DMS153 (cell line): ENCODE results near the gene NEK6.

Source experiments
- DNase-seq: peaks from one replicate; lab custom pipeline; 2025; lab: John Stamatoyannopoulos, UW

The NEK6 gene

DNA sequence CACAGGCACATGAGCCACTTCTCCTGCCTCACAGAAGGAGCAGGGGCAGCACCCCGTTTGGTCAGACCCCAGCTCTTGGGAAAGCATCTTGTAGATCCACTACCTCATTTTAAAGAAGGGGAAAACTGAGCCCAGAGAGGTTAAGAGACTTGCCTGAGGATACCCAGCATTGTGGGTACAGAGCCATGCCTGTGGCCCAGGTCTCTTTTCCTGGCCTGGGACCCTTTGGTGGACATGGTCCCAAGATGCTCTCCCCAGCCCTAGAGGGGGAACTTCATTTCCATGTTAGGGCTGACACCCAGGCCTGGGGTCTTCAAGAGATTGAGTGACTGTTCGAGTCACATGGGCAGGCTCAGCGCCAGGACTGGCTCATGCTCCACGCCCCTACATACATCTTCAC is 64.2 kb downstream of the NEK6 start:
- DNase-seq, result no peak

DNA sequence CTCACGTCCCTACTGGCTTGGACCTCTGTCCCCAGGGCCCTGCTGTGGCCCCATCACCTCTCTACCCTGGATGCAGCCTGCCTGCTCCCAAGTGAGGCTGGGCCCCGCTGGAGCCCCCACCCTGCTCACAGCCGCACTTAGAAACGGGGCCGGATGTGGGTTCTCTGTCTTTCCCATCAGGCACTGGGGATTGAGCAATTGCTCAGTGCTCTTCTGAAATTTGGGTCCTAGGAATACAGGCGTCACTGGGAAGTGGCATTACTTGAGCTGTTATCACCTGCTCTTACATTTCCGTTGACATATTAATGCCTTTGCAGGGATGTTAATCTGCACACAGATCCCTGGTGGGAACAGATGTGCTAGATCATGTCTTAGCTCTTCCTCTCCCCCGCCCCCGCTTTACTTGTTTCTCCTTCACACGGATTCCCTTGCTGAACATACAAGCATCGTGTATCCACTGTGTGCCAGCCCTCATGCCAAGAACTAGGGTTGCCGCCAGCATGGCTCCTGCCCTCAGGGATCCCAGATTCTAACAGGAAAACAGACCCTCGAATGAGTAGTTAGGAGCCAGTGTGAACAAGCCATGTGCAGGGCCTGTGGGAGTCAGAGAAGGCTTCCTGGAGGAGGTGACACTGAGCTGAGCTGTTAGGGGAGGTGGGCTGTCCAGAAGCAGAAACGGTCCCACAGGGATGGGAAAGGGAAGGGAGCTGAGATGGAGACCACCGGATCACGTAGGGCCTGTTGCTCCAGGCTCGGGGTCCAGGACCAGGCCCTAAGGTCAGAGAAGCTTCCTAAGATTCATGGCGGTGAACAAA is 65.1 kb downstream of the NEK6 start:
- no peak for DNase-seq

DNA sequence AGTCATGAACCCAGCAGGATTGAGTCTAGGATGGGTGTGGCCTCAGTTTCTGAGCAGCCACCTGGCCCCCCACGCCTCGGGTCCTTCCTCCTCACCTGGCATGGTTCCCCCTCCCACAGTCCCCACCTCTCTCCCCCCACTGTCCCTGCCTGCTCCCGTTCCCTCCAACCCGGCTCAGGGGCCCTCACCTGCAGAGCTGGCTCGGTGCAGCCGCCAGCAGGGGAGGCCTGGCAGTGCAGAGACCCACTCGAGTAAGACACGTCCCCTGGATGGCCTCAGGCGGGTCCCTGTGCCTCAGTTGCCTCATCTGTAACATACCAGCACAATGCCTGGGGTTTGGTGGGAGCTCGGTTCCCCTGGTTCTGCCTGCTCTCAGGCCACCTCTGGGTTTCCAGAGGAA is 66.2 kb downstream of the NEK6 start:
- no peak for DNase-seq

DNA sequence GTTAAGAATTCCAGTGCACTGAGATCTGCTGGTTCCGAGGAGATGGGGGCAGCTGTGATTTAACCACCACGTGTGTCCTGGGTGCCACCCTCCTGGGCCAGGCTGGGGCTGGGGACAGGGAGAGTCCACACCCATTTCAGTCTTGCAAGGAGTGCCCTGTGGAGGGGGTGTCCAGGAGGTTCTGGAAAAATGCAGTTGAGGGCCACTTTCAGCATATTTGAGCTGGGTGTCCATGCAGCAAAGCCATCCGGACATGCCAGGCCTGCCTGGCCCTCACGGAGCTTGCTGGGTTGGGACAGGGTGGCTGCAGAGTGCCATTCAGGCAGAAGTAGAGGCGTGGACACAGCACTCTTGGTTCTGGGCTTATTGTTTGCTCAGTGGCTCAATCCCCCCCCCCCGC is 68.1 kb downstream of the NEK6 start:
- no peak for DNase-seq

DNA sequence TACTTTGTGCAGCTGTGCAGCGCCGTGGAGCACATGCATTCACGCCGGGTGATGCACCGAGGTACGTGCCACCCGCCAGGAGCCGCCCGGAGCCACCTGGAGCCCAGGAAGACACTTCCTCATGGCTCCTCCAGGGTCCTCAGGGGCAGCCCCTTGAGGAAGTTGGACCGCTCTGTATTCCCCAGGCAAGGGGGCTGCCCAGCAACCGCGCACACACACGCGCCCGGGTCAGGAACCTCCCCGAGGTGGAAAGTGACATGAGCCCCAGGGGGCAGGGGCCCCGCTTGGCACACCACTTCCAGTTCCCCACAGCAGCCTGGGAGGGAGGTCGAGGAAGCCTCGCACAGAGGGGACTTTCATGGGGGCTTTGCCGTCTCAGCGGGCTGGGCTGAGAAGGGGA is 68.6 kb downstream of the NEK6 start:
- no peak for DNase-seq

DNA sequence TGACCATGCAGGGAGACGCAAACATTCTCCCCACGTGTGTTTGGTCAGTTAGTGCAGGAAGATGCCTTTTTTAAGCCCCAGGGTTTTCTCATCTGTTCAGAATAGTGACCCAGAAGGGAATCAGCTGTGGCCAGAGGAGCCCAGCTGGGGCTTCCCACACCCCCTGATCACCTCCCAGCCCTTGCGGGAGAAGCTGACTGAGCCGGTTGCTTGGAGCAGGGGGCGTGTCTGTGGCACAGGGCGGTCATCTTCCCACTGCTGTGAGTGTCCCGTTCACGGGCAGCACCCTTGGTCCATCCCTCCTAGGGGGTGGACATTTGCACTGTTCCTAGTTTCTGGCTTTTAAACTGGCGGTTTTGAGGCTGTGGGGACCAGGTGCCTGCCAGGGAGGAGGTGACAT is 69.7 kb downstream of the NEK6 start:
- DNase-seq, result no peak

DNA sequence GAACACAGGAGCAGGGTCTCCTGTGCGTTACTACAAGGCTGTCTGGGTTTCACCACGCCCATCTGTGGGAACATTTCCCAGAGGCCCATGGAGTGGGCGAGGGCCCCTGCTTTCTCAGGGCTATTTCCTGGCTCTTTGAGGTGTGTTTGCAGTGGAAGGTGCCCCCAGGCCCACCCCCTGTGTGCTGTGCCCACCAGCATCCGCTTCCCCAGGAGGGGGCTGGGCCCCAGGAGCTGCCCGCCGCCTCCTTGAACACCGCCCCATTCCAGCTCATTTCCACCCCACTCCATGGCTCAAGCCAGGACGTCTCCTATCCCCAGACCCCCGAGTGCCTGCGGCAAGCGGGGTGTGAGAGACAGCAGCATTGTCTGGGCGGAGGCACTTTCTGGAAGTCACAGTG is 70.5 kb downstream of the NEK6 start:
- no peak for DNase-seq

DNA sequence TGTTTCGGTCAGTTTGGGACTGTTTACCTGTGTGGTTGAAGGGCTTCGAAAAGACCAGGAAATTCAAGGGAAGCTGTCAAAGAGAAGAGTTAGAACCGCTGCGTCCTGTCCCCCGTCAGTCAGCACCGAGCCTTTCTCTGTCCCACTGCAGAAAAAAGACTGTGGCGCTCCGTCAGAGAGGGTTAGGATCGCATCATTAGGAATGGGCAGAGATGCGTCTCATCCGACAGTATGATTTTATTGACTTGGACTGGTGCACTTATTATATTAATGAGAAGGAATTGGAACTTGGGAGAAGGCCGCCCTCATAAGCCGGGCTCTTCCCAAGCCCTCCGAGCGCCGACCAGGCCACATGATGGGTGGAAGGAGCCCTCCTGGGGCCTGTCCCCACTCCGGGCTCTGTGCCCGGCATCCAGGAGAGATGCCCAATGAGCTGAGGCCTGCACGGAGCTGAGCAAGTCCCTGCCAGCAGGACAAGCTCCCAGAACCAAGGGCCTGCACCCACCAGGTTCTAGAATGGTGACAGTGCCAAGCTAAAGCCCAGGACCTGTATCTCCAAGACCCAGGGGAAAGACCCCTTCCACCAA is 71.5 kb downstream of the NEK6 start:
- no peak for DNase-seq

DNA sequence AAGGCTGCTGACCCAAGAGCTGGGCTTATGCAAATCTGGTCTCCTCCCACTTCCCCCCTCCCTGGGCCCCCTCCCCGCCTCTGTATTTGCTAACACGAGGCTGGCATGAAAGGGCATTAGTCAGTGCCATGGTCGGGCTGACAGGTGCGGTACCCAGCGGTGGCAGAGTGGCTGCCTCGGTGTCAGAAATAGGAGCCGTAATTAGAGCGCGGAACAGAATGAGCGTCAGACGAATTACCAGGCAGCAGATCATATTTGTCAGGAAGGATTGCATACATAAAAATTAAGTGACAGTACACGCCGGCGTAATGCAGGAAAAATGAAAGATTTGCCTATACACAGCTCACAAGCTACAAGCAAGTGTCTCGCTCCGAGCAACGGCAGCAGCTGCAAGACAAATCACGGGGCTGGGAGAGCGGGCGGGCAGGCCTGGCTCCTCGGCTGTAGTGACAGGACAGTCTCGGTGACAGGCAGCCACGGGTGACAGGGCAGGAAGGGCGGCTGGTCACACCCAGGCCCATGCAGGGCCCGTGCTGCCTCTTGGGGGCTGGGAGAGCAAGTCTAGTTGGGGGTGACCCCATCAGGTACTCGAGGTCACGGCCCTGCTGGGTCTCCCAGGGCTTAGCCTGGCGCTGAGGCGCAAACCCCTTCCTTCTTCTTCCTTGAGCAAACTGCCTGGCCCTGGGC is 72.4 kb downstream of the NEK6 start:
- DNase-seq, result peak; percentile 34

DNA sequence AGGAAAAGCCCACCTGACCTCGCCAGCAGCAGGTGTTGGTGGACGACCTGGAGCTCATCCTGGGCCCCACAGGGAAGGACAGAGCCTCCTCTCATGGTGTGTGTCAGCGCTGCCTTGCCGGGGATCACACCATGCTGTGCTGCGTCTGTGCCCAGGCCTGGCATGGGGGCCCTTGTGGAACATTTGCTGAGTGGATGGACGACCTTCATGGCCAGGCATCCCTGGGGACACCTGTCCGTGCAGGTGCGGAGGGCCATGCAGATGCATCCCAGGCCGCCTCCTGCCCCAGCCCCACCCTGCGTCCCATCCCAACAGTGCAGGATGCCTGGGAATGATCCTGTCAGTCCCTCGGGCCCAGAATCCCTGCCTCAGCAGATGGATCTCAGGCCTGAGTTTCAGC is 73.8 kb downstream of the NEK6 start:
- no peak for DNase-seq

DNA sequence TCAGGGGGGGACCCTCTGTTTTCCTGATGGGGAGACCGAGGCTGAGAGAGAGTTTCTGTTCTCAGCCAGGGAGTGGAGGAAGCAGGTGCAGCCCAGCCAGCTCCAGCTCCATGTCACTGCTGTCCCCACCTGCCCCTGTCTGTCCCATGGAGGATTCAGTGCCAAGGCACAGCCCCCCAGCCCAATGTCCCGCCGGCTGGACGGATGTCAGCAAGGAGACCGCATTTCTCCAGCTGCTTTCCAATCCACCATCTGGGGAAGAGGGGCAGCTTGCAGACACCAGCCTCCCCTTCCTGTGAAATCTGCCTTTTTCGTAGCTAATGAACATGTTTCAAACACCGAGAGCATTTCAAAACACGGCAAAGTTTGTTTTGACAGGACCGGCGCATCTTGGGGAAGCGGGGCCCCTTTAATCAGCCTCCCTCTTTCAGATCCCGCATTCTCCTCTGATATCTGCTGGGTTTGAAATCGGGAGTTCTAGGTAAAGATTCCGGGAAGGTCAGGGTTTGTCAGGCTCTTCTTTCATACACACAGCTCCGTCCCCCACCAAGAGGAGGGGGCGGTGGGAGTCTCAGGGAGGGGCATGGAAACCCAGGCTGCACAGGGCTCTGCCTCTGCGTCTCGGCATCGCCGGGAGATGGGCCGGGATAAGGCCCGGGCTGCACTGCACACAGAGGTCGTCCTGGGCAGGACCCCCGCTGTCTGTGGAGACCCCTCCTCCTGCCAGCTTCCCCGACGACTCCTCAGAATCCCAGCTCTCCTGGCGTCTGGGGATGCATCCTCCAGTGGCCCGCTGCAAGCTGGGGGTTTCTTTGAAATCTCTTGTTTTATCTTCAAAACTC is 74.8 kb downstream of the NEK6 start:
- no peak for DNase-seq

DNA sequence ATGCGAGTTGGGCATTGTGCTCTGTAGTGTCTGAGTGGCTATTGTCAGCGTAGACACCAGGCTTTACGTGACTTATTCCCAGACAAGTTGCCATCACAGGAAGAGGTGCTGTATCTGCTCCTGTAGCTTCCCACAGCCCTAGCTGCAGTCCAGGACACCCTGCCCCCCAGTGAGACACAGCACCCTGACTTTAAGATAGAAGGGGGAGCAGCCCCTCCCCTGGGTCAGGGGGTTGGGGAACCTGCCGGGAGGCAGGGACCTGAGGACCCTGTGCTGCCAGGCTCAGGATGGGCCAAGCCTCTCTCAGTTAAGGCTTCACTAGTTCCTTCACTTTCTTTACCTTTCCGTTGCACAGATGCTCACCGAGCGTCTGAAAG is 75.4 kb downstream of the NEK6 start:
- no peak for DNase-seq

DNA sequence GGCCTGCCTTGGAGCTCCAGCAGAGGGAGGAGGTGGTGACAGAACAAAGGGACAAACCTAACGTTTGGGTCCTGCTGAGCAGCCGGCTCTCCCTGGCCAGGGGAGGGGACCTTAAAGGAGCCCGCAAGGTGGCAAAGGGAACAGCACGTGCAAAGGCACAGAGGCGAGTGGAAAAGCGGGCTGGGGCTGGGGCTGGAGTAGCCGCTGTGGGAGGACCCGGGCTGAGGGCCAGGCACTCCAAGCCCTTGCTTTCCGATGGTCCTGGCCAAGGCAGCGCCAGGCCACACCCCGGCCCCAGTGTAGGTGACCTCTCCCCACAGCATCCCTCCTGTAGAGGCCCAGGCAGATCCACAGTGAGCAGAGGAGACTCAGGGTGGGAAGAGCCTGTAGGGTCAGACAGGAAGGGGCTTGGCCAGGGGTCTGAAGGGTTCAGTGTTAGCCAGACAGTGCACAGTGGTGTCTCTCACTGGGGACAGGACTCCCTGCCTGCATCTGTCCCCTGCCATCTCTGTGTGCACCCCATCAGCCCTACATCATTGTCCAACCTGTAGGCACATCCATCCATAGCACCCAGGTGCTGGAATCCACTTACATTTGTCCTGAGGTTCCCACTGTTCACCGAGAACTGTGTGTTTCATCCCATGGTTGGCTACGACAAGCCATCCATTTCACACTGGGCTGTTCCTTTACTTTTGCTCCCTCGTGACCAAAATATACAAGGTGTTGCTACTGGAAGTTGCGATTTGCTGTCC is 77.0 kb downstream of the NEK6 start:
- DNase-seq, result no peak

DNA sequence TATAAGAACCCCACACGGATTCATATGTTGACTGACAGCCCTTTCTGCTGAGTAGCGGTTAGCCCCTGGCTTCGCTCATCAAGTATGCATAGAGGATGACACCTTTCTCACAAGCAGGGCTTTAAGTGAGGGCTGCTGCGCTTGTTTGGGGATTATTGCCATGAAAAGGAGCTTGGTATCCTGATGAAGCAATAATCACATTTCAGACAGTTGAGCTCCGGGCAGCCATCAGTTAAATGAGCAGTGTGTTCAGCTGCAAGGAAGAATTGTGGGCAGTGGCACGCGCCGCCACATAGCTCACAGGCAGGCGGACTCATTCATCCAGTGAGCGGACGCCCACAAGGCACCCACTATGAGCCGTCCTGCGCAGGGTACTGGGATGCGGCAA is 77.6 kb downstream of the NEK6 start:
- DNase-seq, result no peak

DNA sequence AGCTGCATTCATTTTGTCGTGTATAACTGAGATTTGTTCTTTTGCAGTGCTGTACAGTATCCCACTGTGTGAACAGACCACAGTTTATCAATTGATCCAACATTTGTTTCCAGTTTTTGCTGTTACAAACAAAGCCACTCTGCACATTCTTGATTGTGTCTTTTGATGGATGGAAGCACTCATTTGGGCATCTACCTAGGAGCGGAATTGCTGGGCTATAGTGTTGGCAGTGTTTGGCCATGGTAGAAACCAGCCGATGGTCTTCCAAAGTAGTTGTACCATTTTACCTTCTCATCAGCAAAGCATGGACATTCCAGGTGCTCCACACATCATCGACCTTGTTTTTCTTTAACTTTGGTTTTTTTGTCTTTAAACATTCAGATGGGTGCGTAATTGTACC is 79.8 kb downstream of the NEK6 start:
- no peak for DNase-seq

DNA sequence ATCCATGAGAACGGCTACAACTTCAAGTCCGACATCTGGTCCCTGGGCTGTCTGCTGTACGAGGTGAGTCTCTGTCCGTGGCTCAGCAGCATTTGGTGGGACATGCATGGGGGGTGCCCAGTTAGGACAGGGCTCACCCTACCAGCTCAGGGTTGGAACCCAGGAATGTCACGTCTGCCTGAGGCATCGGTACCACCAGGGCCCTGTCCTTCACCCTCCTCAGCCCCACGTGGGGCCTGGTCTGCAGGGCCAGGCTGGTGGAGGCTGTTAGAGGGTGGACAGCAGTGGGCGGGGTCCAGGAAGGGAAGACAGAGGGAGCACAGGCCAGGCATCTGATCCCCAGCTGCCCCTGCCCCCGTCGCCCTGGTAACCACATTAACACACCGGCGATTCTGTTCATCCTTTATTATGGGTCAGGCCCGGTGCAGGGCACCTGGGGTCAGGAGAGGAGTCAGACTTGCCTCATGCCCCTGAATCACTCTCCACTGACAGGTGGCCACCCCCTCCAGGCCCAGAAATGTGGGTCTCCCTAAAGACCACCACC is 81.9 kb downstream of the NEK6 start:
- no peak for DNase-seq

DNA sequence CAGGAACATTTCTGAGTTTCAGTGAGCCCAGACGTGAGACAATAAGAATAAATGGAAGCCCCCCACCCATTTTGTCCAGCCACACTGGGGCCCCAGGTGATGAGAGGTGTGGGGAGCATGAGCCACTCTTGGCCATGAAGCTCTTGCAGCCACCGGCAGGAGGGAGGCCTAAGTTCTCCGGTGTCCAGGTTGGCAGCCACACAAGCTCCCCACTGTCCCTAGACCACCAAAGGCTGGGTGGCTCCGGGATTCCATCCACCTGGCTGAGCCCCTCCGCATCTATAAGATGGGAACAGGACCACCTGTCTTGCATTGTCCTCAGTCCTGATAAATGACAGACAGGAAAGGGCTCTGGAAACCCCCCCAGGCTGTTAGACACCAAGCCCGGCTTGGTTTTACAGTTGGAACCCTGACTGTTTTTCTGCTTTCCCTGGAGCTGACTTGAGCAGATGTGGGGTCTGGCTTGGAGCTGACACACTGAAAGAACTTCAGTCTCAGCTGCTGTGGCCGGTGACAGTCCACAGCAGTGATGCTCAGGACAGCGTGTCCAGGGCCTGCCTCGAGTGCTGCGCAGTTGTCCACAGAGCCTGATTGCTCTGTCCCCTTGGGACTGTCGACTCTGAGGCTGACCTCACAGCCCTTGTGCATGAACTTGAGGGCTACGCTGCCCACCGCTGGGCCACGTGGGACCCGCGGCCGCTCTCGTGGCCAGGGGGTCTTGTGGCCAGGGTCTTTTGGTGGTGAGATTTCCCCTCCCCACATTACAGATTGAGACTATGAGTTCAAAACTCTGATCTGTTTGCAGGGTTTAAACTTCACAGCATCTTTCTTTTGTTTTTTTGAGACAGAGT is 82.7 kb downstream of the NEK6 start:
- DNase-seq, result no peak

DNA sequence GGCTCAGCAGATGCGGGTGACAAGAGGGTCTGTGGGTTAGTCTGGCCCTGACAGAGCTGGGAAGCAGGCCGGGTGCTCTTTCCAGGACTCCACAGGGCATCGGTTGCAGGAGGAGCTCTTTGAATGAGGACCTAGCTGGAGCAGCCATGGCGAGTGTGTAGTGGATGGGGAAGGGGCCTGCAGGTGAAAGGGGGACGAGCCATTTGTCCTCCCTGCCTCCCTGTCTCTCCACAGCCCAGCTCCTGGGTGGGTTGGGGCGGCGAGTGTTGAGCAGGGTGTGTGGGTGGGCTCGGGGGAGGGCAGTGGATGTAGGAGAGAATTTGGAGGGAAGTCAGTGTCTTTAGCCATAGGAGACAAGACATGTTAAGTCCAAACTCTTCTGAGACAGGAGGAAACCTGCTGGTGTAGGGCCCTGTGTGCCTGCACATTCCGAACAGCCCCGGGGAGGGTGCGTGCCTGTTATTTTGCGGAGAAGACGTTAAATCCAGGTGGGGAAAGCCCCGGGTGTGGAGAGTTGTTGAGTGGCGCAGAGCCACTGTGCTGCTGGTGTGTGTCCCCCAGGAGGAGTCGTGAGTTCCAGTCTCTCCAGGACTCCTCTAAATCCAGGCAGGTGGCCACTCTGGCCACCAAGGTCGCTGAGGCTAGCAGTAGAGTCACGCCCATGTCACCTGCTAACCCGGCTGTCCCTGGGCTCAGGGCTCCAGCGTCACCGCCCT is 83.9 kb downstream of the NEK6 start:
- no peak for DNase-seq

DNA sequence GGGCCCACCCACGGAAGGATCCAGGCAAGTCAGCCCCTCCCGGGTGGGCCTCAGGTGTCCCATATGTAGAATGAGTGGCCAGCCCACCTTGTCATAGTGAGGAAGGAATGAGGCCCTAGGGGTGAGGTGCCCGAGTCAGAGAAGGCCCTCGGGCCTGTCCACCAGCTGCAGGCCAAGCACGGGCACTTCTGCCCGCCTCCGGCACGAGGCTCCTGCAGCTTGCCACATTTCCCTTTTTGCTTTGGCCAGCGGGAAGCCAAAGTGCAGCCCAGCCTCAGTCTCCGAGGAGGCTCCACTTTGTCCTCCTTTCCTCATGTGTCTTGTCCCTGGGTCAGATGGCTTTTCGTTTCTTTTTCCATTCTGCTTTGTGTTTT is 84.6 kb downstream of the NEK6 start:
- DNase-seq, result no peak
